Eye (tissue), 1 donor: ENCODE results near the gene KIDINS220.

Experiments
- DNase-seq: peaks from one replicate; pipeline ENCODE4 v3.0.0-alpha.2; 2015

Gene KIDINS220

DNA sequence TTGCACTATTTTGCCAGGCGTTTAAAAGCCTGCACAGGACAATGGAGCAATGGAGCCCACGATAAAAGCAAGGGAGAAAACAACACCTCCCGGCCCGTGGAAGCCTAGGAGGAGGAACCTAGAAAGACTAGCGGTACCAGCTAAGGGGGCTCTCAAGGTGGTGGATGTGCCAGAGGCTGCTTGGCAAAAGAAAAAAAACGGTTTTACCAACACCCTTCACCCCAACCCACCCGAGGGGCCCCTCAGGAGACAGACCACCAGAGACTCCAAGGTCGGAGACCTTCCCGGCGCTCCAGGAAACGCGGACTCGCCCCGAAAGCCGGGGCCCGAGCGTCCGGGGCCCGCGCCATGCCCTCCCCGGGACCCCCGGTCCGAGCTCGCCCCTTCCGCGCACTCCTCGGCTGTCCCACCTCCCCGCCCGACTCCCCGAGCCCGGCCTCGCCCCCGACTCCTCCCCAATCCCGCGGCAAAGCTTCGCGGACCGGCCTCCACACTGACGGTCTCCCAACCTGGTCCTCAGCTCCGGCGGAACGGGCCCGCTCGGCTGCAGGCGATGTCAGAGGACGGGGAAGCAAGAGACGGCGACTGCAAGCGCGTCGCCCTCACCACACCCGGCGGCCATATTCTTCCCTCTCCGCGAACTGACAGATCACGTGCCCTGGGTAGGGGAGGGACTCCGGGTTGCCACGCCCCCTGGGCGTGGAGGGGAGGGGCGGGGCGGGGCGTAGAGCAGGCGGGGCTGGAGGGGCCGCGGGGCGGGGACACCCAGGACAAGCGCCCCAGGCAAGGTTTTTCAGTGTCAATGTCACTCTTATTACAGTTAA, at the start of gene KIDINS220:
Gene KIDINS220 (minus strand): TSS at position 643 of the 824 bp plus-strand sequence. CDS start 10,520 bp downstream, outside the sequence.
- peak; percentile 92 for DNase-seq

DNA sequence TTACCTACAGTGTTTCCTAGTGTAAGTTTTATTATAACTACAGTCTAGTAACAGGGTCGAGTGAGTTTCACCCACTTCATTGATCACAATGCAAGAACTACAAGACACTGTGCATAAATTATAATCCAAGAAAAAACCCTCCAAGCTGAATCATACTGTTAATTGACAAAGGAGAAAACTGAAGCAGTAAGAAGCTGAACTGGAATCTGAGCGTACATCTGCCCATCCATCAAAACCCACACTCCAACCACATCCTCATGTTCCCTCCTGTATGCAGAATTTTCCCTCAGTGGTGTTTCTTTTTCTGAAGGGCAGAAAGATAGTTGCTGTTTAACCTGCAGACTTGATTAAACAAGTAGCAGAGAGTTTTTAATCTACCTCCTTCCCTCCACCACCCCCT, 49.5 kb upstream of the KIDINS220 start:
- no peak for DNase-seq

GRCh38 chr2:8886202-8886518, 48.7 kb upstream of the KIDINS220 start:
- no peak for DNase-seq

DNA sequence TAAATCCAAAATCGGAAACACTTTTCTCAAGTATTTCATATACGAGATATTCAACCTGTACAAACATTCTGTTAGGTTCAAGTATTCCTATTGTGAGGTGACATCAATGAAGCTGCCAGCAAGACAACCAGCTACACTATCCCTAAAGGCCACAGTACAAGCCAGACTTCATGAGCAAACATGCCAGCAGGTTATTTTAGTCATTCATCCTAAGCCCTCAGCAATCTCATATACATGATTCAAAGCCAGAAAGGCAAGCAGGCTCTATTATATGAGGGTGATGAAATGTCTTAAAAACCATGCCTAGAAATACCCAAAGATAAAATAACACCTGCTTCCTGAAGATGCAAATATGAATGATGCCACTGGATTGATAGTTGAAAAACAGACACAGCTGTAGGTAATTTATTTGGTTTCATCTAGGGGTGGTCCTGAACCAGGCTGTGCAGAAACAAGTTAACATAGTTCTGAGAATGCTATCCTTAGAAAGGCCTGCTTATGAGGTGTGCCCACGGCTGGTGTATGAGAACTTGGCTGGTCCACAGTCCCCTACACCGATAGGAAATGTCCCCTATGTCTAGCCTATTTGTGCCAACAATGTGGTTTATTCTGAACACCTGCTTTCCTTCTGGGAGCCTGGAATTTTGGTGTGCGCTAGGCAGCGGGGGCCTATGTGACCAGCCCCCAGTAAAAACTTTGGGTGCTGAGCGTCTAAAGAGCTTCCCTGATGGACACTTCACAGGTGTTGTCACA, 48.2 kb upstream of the KIDINS220 start:
- DNase-seq: no peak

DNA sequence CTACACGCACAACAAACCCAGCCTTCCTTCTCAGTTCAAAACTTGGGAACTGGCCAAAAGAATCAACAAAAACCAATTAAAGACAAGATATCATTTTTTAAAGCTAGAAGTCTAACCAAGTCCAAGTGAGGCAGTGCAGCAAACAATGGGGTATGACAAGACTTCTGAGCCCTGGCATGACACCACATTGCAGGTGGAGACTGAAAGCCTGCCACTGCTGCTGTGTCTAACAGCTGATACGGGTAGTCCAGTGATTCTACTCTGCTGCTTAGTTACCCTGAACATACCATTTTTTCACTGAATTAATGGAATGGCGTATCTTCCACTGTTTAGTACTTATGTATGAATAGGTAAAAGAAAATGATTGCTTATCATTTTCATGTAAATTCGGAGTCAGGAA, 47.4 kb upstream of the KIDINS220 start:
- DNase-seq: no peak

GRCh38 chr2:8882094-8882493, 44.7 kb upstream of the KIDINS220 start:
- no peak for DNase-seq

DNA sequence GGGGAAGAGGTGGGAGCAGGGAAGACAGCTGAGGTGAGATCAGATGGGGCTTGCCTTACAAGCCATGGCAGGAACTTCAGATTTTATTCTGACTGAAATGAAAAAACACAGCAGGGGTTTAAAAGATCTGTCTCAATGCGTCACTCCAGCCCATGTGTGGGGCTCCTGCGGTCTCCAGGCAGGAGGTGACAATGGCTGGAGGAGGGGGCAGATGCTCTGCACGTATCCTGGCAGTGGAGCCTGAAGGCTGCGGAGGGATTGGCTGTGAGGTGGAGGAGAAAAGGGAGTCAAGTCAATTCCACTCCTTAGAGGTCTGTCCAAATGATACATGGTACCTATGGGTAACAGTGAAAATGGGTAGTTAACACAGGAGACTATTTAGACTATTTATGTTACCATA, 40.5 kb upstream of the KIDINS220 start:
- no peak for DNase-seq

- DNase-seq: no peak
These were observed 39.9 kb upstream of the KIDINS220 start for GRCh38 chr2:8877332-8877731.

GRCh38 chr2:8876628-8877027, 39.2 kb upstream of the KIDINS220 start:
- no peak for DNase-seq

GRCh38 chr2:8872821-8873432, 35.5 kb upstream of the KIDINS220 start:
- peak; percentile 72 for DNase-seq

- no peak for DNase-seq
These were observed 33.0 kb upstream of the KIDINS220 start for GRCh38 chr2:8870441-8870840.

DNA sequence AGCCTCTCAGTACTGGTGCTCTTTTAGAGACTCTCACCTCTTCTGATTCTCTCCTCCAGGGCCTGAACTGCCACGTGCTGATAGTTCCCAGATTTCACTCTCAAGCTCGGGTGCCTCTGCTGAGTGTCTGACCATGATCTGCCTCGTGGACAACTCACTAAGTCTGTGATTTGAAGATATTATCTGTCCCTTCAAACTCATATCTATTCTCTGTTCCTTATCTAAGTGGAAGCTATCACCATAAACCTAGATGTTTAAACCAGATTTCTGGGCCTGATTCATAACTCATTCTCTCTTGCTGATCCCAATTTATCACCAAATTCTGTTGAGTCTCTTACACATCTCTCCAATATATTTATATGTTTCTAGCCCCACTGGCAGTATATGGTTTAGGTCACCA, 29.9 kb upstream of the KIDINS220 start:
- DNase-seq: no peak

DNA sequence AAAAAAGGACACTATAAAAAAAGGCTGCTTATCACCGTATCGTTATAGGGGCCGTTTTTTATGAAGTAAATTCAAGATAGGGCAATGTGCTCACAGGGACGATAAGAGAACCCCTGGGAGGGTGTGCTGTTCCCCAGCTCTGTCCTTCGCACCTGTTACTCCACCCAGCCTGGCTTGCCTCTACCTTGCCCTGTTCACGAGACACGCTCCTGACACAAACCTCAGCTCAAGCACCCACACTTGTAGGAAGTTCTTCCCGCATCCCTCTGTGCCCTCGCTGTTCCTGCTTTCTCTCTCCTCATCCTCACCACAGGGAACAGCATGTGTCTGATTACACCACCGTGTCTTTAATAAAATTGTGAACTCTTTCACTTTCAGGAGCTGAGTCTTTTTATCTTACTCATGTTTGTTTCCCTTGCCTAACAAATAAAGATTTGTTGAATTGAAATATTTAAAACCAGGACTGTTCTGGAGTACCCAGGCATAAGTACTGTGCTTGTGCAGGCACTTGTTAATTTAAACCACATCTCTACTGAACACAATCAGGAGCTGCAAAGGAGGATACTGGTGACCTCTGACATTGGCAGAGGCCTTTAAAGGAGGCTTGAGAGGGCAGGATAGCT, 26.0 kb upstream of the KIDINS220 start:
- DNase-seq: no peak

DNA sequence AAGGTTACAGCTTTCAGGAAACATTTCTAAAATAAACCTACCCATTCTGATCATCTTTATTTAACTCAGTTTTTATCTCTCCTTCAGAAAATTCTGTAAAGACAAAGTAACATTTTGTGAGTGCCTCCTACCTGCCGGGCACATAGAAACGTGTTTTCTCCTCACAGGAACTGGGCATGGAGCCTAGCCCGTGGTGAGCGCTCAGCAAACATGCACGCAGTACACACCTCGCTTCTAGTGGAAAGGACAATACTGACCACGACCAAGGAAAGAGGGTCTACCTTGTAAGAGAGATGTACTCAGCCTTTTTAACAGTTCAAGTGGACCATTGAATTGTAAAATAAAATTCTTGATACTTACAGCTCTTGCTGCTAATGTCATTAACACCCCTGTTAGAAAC, 24.8 kb upstream of the KIDINS220 start:
- DNase-seq: no peak

DNA sequence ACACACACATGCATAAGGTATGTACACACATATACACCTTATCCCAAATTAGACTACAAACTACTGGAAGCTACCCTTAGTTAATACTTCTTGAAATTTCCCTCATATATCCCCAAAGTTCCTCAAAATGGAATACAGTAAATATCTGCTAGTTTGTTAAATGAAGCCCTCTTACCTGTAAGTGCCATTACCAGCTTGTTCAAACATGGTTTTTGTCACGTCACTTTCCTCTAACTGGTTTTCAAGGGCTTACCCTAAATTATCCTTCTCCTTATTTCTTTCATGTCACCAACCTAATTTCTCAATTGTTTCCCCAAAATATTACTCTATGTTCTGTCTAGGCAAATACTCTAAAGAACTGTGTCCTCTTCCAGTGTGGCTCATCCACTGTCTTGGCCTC, 24.4 kb upstream of the KIDINS220 start:
- DNase-seq: no peak

DNA sequence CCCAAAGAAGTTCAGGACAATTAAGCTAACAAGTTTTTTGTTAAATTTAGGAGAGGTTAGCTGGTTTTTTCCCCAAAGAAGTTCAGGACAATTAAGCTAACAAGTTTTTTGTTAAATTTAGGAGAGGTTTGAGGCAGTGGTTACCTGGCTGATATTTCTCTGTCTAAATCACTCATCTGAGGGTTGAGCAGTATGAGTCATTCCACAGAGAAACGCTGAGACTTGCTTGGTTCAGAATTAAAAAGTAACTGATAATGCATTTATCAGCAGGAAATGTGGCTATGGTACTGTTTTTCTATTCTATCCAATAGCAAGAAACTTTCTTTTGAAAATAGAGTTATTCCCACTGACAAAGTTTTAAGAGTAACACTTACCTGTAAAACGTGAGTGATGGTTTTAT, 22.8 kb upstream of the KIDINS220 start:
- DNase-seq: no peak

DNA sequence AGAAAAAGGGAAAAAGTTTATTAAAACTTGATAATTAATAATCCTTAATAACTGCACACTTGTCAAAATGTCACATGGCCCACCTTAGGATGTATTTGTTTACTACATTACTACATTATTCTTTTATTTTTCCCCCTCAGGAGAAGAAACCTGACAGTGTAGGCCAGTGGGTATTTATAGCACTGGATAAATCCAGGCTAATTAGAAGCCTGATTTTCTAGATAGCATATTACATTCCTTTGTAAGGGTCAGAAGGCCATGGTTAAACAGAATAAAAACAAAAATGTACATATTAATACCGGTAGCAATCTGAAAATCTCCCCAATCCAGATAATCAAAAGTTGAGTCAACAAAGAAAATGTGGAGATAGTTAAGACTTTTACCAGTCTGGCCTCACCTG, 21.5 kb upstream of the KIDINS220 start:
- no peak for DNase-seq

DNA sequence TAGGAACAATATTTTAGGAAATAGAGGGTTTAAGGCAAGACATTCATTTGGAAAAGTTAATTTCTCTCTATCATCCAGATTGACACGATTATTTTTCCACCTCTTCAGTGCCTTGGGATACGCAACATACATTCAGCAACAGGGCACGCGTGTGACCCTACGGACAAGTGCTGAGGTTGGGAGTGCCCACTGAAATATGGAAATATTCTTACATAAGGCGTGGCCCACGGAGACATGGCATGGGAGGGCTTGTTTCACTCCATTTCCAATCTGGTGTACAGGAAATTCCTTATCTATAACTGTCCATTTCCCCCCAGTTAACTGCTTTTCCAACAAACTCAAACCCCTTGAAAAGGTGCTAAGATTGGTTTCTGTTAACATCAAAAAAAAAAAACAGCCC, 20.9 kb upstream of the KIDINS220 start:
- DNase-seq: no peak

- DNase-seq: no peak
These were observed 20.3 kb upstream of the KIDINS220 start for GRCh38 chr2:8857709-8858108.

GRCh38 chr2:8856176-8856575, 18.8 kb upstream of the KIDINS220 start:
- DNase-seq: no peak

- no peak for DNase-seq
These were observed 17.6 kb upstream of the KIDINS220 start for GRCh38 chr2:8855010-8855409.

DNA sequence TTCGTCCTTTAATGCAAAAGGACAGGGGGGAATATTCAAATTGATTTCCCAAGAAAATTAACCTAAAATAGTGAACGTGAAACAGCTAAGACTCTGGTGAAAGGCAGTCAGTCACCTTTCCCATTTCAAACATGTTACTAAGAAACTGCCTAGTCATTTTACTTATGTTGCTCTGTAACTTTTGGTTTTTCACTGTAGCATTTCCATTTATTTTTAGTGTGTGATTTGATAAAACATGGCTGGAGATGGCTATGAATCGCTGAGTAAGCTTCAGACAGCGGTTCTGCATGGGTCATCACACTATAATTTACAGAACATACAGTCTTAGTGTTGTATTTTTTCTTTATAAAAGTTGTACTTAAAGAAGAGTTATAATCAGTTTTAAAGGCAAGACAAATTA, 16.0 kb upstream of the KIDINS220 start:
- DNase-seq: no peak

GRCh38 chr2:8851811-8852560, 14.6 kb upstream of the KIDINS220 start:
- no peak for DNase-seq
